ENCODE measurements around the gene TRMT44. TPM values are rescaled to one million over a fixed set of nuclear protein-coding genes. Genes with fewer than 3 reads are reported as not detected.
"Not testable (repeated sequence)": the region's sequence is repeated elsewhere in the genome, so short reads cannot be mapped to it uniquely, and the experiment has no call there.

TRMT44 gene
- total RNA-seq, 1 donor from 2014 or later: 24.5 TPM

DNA sequence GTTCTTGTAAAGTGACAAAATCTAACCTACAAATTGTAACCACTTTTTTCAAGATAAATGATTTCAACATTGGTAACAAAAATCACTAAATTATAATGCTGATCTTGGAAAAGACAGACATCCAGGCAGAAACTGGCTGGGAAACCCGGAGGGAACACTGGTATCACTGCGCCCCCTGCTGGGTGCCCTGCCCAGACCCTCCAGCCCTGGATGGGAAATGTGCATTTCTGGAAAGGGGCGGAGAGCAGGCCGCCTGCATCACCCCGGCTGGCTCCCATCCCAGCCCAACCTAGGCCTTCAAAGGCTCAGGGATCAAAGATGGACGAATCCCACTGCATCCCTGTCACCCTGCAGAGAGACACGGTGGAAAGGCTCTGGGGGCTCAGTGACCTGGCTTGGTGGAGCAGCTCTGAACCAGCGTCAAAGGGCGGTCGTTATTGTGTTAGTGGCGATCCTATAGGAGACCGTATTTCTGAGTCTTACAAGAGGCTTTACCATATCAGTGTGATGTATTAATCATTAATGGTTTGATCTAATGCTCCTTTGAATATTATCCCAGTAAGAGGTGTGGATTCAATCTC lies 37.3 kb upstream of the TRMT44 start:
- DNase-seq (ENCODE audit: extremely low spot score, unreplicated experiment): peak; percentile 93
- TF ChIP-seq, protein P1, sequence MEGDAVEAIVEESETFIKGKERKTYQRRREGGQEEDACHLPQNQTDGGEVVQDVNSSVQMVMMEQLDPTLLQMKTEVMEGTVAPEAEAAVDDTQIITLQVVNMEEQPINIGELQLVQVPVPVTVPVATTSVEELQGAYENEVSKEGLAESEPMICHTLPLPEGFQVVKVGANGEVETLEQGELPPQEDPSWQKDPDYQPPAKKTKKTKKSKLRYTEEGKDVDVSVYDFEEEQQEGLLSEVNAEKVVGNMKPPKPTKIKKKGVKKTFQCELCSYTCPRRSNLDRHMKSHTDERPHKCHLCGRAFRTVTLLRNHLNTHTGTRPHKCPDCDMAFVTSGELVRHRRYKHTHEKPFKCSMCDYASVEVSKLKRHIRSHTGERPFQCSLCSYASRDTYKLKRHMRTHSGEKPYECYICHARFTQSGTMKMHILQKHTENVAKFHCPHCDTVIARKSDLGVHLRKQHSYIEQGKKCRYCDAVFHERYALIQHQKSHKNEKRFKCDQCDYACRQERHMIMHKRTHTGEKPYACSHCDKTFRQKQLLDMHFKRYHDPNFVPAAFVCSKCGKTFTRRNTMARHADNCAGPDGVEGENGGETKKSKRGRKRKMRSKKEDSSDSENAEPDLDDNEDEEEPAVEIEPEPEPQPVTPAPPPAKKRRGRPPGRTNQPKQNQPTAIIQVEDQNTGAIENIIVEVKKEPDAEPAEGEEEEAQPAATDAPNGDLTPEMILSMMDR (IDR thresholded peaks at IDR 0.05): peak; percentile 97
- peaks cover 5% of the 10 kb centered on the region for H3K4me1 Mint-ChIP-seq (ENCODE audit: unreplicated experiment)
- no peaks in the 10 kb centered on the region for H3K27me3 Mint-ChIP-seq (ENCODE audit: unreplicated experiment)
- peaks cover 27% of the 10 kb centered on the region for H3K36me3 Mint-ChIP-seq (ENCODE audit: unreplicated experiment)
- H3K27ac Mint-ChIP-seq (ENCODE audit: unreplicated experiment): no peak overlapping the region
- no peak overlapping the region for H3K4me3 Mint-ChIP-seq (ENCODE audit: unreplicated experiment)
- H3K9me3 Mint-ChIP-seq (ENCODE audit: unreplicated experiment): no peaks in the 10 kb centered on the region

DNA sequence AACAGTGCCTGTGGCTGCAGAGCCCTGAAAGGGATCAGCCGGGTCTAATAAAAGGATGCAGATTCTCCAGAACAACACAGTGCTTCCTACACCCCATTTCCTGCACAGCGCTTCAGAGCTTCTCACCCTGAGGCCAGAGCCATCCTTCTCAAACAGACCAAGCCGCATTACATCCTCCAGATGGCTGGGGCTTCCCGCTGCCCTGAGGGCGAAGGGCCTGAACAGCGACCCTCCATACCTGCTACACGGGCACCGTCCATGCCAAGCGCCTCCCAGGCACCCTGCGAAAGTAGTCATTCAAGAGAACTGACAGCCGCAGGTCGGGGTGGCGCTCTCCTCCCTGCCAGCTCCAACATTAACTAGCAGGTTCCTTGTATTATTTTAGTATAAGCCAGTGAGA lies 36.6 kb upstream of the TRMT44 start:
- no peak overlapping the region for H3K4me3 Mint-ChIP-seq (ENCODE audit: unreplicated experiment)

DNA sequence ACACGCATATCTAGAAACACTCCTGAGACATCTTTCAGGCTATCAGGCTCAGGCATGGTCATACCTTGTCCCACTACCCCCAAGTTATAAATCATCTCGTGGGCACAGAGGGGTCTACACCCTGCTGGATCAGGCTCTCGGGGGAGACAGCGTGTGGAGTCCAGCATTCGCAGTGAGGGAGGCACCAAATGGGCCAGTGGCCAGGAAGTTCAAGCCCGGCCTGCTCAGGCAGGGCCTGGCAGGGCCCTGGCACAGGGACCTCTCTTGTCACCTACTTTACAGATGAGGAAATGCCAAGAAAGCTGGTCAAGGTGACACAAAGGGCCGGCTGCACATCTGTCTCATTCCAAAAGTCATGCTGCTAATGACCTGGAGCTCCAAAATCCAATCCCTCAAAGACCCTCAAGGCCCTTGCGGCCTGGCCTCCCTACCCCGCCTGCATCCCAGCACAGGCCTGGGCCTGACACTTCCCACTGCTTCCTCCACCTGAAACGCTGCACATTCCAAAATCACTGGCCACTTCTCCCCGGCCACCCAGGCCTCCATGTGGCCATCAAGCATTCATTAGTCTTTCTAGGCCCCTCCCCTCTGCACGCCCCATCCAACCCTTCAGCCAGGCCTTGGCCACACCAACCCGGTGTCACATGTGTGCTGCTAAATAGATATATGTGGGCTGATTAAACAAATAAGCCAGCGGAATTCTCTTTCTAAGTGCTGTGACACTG lies 35.6 kb upstream of the TRMT44 start:
- no peak overlapping the region for H3K27ac Mint-ChIP-seq (ENCODE audit: unreplicated experiment)
- no peaks in the 10 kb centered on the region for H3K27me3 Mint-ChIP-seq (ENCODE audit: unreplicated experiment)
- H3K4me1 Mint-ChIP-seq (ENCODE audit: unreplicated experiment): peaks cover 10% of the 10 kb centered on the region
- TF ChIP-seq, protein P1 (IDR thresholded peaks at IDR 0.05): no peak
- no peak overlapping the region for H3K4me3 Mint-ChIP-seq (ENCODE audit: unreplicated experiment)
- no peak for DNase-seq (ENCODE audit: extremely low spot score, unreplicated experiment)
- H3K9me3 Mint-ChIP-seq (ENCODE audit: unreplicated experiment): no peaks in the 10 kb centered on the region
- H3K36me3 Mint-ChIP-seq (ENCODE audit: unreplicated experiment): peaks cover 24% of the 10 kb centered on the region

More for the DNA sequence above, 36.6 kb upstream of the TRMT44 start:
- no peak for DNase-seq (ENCODE audit: extremely low spot score, unreplicated experiment)
- TF ChIP-seq, protein P1 (IDR thresholded peaks at IDR 0.05): no peak
- Mint-ChIP-seq H3K36me3 (ENCODE audit: unreplicated experiment) (peaks cover 23% of the 10 kb centered on the region), H3K4me1 (ENCODE audit: unreplicated experiment) (peaks cover 6% of the 10 kb centered on the region), H3K9me3 (ENCODE audit: unreplicated experiment) (no peaks in the 10 kb centered on the region), H3K27me3 (ENCODE audit: unreplicated experiment) (no peaks in the 10 kb centered on the region), H3K27ac (ENCODE audit: unreplicated experiment) (no peak overlapping the region)

DNA sequence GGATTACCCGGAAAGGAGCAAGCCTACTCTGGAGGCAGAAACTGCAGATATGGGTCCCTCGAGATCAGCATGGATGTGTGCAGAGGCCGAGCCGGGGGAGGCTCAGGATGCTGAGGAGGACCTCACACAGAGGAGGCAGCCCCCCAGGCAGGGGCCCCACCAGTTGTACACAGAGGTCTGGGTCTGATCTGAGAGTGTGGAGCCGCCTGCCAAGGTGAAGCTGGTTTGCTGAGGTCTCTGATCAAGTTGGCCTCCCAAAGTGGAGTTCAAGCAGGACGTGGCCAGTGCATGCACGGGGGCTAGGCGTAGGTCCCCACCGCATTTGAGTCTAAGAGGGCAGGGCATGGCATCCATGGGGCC lies 35.1 kb upstream of the TRMT44 start:
- no peak overlapping the region for H3K4me3 Mint-ChIP-seq (ENCODE audit: unreplicated experiment)
- H3K36me3 Mint-ChIP-seq (ENCODE audit: unreplicated experiment): peaks cover 24% of the 10 kb centered on the region
- no peaks in the 10 kb centered on the region for H3K9me3 Mint-ChIP-seq (ENCODE audit: unreplicated experiment)
- no peaks in the 10 kb centered on the region for H3K27me3 Mint-ChIP-seq (ENCODE audit: unreplicated experiment)
- H3K27ac Mint-ChIP-seq (ENCODE audit: unreplicated experiment): no peak overlapping the region
- TF ChIP-seq, protein P1 (IDR thresholded peaks at IDR 0.05): no peak
- H3K4me1 Mint-ChIP-seq (ENCODE audit: unreplicated experiment): peaks cover 10% of the 10 kb centered on the region
- no peak for DNase-seq (ENCODE audit: extremely low spot score, unreplicated experiment)

DNA sequence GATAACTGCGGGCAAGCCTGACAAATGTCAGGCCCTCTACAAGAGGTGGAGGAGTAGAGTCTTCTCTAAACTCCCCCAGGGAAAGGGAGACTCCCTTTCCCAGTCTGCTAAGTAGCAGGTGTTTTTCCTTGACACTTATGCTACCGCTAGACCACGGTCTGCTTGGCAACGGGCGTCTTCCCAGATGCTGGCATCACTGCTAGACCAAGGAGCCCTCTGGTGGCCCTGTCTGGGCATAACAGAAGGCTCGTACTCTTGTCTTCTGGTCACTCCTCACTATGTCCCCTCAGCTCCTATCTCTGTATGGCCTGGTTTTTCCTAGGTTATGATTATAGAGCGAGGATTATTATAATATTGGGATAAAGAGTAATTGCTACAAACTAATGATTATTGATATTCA lies 33.7 kb upstream of the TRMT44 start:
- Mint-ChIP-seq H3K36me3 (ENCODE audit: unreplicated experiment) (peaks cover 24% of the 10 kb centered on the region), H3K4me1 (ENCODE audit: unreplicated experiment) (peaks cover 16% of the 10 kb centered on the region)
- H3K9me3 Mint-ChIP-seq (ENCODE audit: unreplicated experiment); H3K27ac Mint-ChIP-seq (ENCODE audit: unreplicated experiment); H3K4me3 Mint-ChIP-seq (ENCODE audit: unreplicated experiment); H3K27me3 Mint-ChIP-seq (ENCODE audit: unreplicated experiment); DNase-seq (ENCODE audit: extremely low spot score, unreplicated experiment): not testable (repeated sequence)
- TF ChIP-seq, protein P1 (IDR thresholded peaks at IDR 0.05): peak; percentile 59

Data from osteocyte (in vitro differentiated cells).